Memory B cell (primary cell): ENCODE data around the gene PTPRU.
"Not testable (repeated sequence)": the region's sequence is repeated elsewhere in the genome, so short reads cannot be mapped to it uniquely, and the experiment has no call there.

Experiments
- ATAC-seq: fragments of 150-1000 bp; cut with Tn5 transposase; 2 replicates; pipeline ENCODE4 v1.10.0; 2021; ENCODE audit warnings: low read depth, mild to moderate bottlenecking, moderate library complexity
- DNase-seq, 2 donors: peaks; one replicate each; pipeline ENCODE4 v3.0.0; 2022; ENCODE audit warnings: low spot score in 2 of 2
- H3K27ac Mint-ChIP-seq: one replicate; pipeline ENCODE4 v1.8.0; 2022; ENCODE audit warnings: mild to moderate bottlenecking, moderate library complexity, mixed read lengths
- H3K27me3 Mint-ChIP-seq: one replicate; pipeline ENCODE4 v1.8.0; 2022; ENCODE audit warnings: mixed read lengths
- H3K36me3 Mint-ChIP-seq: one replicate; pipeline ENCODE4 v1.8.0; 2022; ENCODE audit warnings: mild to moderate bottlenecking, mixed read lengths
- H3K4me1 Mint-ChIP-seq: one replicate; pipeline ENCODE4 v1.8.0; 2022; ENCODE audit warnings: mixed read lengths
- H3K4me3 Mint-ChIP-seq: one replicate; pipeline ENCODE4 v1.8.0; 2022; ENCODE audit warnings: mild to moderate bottlenecking, moderate library complexity, mixed read lengths
- H3K9me3 Mint-ChIP-seq: one replicate; pipeline ENCODE4 v1.8.0; 2022; ENCODE audit warnings: mixed read lengths

Gene PTPRU

DNA sequence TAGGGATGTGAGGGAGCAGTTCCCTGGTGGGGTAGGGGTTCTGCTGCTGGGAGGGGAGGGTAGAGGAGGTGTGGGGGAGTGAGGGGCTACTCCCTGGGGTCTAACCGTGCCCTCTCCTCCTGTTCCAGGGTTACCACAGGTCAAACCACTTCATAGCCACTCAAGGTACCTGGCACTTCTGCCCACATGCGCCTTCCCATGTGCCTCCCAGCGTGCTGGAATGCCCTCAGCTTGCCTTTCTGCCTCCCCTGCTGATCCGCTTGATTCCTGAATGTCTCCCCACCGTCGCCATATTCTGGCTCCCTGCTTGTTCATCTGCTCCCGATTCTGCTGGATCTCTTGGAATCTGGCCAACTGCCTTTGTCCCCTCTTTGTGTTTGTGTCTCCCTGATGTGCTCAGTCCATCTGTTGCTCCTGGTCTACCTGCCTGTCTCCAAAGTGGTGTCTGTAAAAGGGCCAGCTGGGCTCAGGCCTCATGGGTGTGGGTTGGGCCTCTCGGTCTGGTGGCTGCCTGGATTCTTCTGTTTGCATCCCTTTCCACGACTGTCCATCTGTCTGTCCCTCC lies 74.4 kb downstream of the PTPRU start:
- Mint-ChIP-seq H3K4me3 (no peak overlapping the region), H3K36me3 (no peaks in the 10 kb centered on the region), H3K9me3 (no peaks in the 10 kb centered on the region), H3K27ac (no peak overlapping the region), H3K27me3 (peaks cover 2% of the 10 kb centered on the region), H3K4me1 (no peaks in the 10 kb centered on the region)
- DNase-seq, result no peak
- no peak for ATAC-seq

DNA sequence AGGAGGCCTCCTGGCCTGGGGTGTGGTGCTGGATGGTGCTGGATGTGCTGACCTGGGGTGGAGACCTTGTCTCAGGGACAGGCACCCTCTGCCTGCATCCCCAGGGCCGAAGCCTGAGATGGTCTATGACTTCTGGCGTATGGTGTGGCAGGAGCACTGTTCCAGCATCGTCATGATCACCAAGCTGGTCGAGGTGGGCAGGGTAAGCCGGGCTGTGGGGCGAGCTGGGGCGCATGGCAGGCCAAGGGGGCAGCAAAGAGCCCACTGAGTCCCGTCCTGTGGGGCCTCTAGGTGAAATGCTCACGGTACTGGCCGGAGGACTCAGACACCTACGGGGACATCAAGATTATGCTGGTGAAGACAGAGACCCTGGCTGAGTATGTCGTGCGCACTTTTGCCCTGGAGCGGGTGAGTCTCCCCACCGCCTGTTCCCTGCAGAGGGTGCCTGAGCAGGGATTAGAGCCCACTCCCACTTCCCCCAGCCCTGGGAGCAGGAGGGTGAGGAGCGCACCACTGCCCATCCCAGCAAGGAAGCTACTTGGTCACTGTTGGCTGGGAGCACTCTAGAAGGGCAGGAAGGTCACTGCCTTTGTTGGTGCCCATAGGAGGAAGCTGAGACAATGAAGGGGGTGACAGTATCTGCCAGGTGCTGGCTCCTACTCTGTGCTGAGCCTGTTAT lies 75.2 kb downstream of the PTPRU start:
- Mint-ChIP-seq H3K27me3 (peaks cover 2% of the 10 kb centered on the region), H3K4me3 (no peak overlapping the region), H3K4me1 (no peaks in the 10 kb centered on the region), H3K9me3 (no peaks in the 10 kb centered on the region), H3K36me3 (no peaks in the 10 kb centered on the region), H3K27ac (no peak overlapping the region)
- ATAC-seq (no peak), DNase-seq (no peak)

DNA sequence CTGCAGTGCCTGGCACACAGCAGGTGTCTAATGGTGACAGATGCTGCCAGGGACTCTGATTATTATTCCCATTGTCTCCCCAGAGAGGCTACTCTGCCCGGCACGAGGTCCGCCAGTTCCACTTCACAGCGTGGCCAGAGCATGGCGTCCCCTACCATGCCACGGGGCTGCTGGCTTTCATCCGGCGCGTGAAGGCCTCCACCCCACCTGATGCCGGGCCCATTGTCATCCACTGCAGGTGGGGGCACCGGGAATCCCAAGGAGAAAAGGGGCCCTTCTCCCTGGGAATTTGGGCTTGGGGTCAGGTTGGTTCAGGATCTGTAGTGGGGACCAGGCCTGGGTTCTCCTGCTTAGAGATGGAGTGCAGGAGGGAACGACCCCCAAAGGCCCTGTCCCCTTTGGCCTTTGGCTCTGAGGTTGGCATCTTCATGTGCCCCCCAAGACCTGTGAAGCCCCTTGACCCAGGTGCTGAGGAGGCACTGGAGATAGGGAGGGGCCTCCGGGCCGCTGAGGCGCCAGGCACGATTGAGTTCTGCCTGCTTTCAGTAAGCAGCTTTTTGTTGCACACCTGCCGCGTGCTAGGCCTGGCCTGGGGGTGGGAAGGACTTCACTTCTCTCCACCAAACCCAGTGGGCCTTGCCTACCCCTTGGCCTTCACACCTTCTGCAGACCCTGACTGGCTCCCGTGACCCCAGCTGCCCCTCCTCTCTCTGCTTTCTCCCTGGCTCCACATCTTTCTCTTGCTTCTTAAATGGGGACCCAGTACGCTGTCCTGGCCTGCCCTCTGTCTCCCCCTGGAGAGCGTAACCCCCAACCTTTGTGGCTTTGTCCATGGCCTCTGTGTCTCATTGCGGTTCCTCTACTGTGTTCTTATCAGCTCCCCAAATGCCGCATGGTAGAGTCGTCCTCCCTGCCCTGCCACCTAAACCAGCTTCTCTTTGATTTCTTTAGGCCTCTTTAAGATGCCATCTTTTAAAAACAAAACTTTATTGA lies 76.4 kb downstream of the PTPRU start:
- H3K36me3 Mint-ChIP-seq, result no peaks in the 10 kb centered on the region
- H3K27me3 Mint-ChIP-seq, result peaks cover 2% of the 10 kb centered on the region
- no peak overlapping the region for H3K27ac Mint-ChIP-seq
- H3K4me1 Mint-ChIP-seq, result no peaks in the 10 kb centered on the region
- no peak overlapping the region for H3K4me3 Mint-ChIP-seq
- H3K9me3 Mint-ChIP-seq, result no peaks in the 10 kb centered on the region
- DNase-seq, result no peak
- ATAC-seq, result no peak

DNA sequence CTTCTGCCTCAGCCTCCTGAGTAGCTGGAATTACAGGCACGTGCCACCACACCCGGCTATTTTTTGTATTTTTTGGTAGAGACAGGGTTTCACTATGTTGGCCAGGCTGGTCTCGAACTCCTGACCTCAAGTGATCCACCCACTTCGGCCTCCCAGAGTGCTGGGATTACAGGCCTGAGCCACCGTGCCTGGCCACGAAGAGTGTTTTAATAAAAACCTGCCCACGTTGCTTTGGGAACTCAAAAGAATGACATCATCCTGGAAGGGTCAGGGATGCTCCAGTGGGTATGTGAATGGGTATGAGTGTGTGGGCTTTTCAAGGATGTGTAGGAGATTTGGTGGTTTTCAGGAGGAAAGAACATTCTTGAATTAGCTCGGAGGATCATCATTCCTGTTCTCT lies 78.4 kb downstream of the PTPRU start:
- not testable (repeated sequence) for H3K4me1 Mint-ChIP-seq, DNase-seq, H3K9me3 Mint-ChIP-seq, H3K27me3 Mint-ChIP-seq, H3K36me3 Mint-ChIP-seq, H3K4me3 Mint-ChIP-seq, ATAC-seq, H3K27ac Mint-ChIP-seq

DNA sequence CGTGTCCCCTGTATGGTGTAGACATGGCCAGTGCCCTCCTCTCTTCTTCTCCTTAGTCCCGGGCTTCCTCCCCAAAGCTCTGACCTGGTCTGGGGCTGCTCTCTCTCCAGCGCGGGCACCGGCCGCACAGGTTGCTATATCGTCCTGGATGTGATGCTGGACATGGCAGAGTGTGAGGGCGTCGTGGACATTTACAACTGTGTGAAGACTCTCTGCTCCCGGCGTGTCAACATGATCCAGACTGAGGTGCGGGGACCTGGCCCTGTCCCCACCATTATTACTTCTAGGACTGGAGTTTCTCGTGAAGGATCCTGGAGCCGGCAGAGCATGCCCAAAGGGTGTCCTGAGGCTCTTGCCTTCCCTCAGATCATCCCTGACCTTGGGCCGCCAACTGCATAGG lies 78.9 kb downstream of the PTPRU start:
- Mint-ChIP-seq H3K36me3 (no peaks in the 10 kb centered on the region), H3K27ac (no peak overlapping the region), H3K4me1 (no peaks in the 10 kb centered on the region), H3K9me3 (no peaks in the 10 kb centered on the region), H3K27me3 (peaks cover 2% of the 10 kb centered on the region), H3K4me3 (no peak overlapping the region)
- ATAC-seq, result no peak
- DNase-seq, result no peak

DNA sequence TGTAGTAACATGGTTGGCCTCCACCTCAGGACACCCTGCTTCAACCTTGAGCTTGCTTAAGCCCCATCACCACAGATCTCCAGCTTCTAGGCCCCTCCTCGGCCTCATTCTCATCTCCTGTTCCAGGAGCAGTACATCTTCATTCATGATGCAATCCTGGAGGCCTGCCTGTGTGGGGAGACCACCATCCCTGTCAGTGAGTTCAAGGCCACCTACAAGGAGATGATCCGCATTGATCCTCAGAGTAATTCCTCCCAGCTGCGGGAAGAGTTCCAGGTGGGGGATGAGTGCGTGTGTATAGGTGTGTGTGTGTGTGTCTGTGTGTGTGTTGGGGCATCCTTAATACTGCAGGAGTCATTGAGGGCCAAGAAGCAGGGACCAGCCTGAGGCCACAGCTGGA lies 79.6 kb downstream of the PTPRU start:
- H3K4me3 Mint-ChIP-seq, result no peak overlapping the region
- DNase-seq (no peak), ATAC-seq (no peak)
- H3K36me3 Mint-ChIP-seq, result no peaks in the 10 kb centered on the region
- H3K9me3 Mint-ChIP-seq, result no peaks in the 10 kb centered on the region
- peaks cover under 1% of the 10 kb centered on the region for H3K27me3 Mint-ChIP-seq
- no peak overlapping the region for H3K27ac Mint-ChIP-seq
- H3K4me1 Mint-ChIP-seq, result no peaks in the 10 kb centered on the region

DNA sequence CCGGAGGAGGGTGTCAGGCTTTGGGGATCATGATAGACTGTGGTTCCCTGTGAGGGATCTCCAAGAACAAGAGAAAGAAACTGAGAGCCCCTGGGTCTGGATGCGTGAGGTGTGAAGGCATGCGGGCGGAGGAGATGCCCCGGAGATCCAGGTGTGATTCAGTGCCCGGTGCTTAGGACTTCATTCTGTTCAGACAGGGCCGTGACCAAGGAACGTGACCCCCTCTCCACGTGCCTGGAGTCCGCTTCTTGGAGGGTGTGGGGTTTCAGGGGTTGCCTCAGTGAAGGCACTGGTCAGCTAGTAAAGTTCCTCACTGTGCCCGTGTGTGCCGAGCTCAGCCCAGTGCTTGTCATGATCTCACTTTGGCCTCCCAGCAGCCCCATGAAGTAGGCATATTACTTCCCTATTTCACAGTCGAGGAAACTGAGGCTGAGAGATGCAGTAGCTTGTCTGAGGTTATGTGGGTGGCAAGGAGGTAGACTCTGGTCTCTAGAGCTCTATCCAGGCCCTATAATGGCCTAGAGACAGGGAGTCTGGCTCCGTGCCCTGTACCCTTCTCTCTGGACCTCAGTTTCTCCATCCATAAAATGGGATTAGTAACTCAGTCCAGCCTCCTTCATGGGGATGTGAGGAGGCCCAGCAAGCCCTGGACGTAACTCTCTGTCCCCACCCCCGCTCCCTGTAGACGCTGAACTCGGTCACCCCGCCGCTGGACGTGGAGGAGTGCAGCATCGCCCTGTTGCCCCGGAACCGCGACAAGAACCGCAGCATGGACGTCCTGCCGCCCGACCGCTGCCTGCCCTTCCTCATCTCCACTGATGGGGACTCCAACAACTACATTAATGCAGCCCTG lies 81.0 kb downstream of the PTPRU start:
- H3K36me3 Mint-ChIP-seq, result no peaks in the 10 kb centered on the region
- ATAC-seq (no peak), DNase-seq (no peak)
- no peaks in the 10 kb centered on the region for H3K4me1 Mint-ChIP-seq
- no peak overlapping the region for H3K27ac Mint-ChIP-seq
- no peaks in the 10 kb centered on the region for H3K9me3 Mint-ChIP-seq
- no peak overlapping the region for H3K4me3 Mint-ChIP-seq
- H3K27me3 Mint-ChIP-seq, result no peaks in the 10 kb centered on the region

DNA sequence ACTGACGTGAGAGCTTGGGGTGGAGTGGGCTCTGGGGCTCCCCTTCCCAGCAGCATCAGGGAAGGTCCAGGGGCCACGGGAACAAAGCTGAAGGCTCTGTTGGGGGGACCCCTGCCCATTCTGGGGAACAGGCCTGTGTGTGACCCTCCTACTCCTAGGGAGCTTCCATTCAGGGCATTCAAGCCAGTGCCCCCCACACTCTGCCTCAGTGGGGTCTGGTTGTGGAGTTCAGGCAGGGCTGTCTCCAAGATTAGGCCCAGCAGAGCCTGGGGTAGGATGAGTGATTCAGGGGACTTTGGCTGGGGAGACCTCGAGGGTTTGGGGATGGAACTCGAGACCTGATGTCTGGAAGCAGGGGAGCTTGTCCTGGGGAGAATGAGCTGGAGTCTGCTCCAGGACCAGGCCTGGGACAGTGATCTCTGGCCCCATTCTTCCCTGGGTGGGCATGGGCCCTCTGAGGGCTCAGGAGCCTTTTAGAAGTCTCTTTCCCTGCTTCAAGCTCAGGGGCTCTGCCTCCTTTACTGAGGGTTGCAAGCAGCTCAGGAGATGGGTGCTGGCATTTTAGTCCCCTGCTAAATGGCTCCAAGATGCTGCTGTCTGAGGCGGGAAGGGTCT lies 81.7 kb downstream of the PTPRU start:
- Mint-ChIP-seq H3K4me1 (no peaks in the 10 kb centered on the region), H3K27me3 (no peaks in the 10 kb centered on the region), H3K4me3 (no peak overlapping the region), H3K9me3 (no peaks in the 10 kb centered on the region), H3K27ac (no peak overlapping the region), H3K36me3 (no peaks in the 10 kb centered on the region)
- DNase-seq (no peak), ATAC-seq (no peak)

DNA sequence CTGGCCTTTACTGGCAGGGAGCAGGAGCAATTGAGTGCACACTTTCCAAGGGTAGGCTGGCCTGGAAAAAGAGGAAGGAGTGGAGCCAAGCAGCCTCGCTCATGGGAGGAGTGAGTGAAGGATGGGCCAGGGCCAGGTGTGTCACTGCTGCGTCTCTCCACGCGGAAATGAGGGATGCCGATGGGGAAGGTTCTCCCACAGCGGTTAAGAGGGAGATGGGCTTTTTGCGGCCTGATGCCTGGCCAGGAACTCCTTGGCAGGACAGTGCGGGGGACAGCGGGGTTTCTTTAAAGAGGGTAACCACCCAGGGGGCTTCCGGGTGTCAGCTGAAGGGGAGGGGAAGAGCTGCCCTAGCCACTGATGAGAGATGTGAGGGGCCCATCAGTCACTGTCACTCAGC lies 82.4 kb downstream of the PTPRU start:
- Mint-ChIP-seq H3K27ac (no peak overlapping the region), H3K9me3 (no peaks in the 10 kb centered on the region), H3K27me3 (no peaks in the 10 kb centered on the region), H3K4me3 (no peak overlapping the region), H3K36me3 (no peaks in the 10 kb centered on the region), H3K4me1 (no peaks in the 10 kb centered on the region)
- DNase-seq, result no peak
- ATAC-seq, result no peak

DNA sequence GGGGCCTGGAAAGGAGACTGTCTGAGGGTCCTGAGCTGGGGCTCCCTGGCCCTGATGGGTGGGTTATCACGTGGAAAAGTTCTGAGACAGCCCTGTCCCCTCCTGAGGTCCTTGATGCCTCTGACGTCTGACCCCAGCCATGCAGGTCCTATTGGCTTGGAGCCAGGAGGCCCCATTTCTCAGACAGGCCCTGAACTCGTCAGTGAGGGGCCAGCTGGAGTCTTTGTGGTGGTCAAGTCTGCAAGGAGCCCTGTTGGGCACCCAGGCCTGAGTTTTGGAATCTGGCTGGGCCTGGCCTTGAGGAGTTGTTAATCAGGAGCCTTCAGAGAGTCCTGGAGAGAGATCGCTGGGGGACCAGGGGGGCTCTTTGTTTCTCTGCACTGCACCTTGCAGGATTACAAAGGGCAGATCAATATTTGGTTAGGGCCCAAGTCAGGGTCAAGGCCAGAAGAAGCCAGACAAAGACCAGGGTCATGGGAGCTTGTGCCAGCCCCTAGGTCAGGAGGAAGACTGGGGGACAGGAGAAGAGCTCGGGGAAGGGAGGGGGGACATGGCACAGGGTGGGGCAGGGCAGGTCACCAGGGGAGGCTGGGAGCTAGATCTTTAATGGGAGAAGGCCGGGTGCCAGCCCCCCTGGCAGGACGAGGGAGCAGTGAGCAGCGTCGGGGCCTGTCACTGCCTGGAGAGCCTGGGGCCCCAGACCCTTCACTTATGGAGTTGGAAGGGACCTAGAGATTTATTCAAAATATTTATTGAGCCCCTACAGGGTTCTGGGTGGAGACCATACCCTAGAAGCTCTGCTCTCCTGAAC lies 83.2 kb downstream of the PTPRU start:
- no peak overlapping the region for H3K27ac Mint-ChIP-seq
- H3K36me3 Mint-ChIP-seq, result no peaks in the 10 kb centered on the region
- ATAC-seq, result no peak
- no peaks in the 10 kb centered on the region for H3K27me3 Mint-ChIP-seq
- H3K4me1 Mint-ChIP-seq, result no peaks in the 10 kb centered on the region
- H3K9me3 Mint-ChIP-seq, result no peaks in the 10 kb centered on the region
- no peak overlapping the region for H3K4me3 Mint-ChIP-seq
- no peak for DNase-seq

DNA sequence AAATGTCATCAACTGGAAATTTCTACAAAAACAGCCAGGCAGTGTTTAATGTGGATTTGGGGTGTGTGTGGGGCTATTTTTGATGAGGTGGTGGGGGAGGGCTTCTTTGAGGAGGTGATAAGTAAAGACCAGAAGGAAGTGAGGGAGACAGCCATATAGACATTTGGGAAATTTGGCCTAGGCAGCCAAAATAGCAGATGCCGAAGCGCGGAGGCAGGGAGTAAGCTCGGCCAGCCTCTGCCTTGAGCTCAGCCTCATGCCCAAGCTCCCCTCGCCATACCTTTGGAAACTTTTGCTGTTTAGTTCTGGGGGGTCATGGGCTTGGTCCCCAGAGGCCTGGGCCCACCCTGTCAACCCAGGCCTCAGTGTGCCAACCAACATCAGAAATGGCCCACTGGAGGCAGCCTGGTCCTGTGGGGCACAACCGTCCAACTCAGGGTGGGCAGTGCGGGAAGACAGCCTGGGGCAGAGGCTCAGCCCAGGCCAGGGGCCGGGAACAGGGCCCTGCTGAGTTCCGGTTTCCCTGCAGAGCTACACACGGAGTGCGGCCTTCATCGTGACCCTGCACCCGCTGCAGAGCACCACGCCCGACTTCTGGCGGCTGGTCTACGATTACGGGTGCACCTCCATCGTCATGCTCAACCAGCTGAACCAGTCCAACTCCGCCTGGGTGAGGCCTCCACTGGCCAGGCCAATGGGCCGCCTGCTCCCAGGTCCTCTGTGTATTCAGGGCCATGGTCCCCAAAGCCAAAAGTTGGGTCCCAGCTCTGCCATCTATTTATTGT lies 84.0 kb downstream of the PTPRU start:
- DNase-seq, result no peak
- no peaks in the 10 kb centered on the region for H3K36me3 Mint-ChIP-seq
- H3K4me3 Mint-ChIP-seq, result no peak overlapping the region
- H3K9me3 Mint-ChIP-seq, result no peaks in the 10 kb centered on the region
- H3K27me3 Mint-ChIP-seq, result no peaks in the 10 kb centered on the region
- H3K4me1 Mint-ChIP-seq, result peaks cover 2% of the 10 kb centered on the region
- H3K27ac Mint-ChIP-seq, result no peak overlapping the region
- ATAC-seq, result no peak

DNA sequence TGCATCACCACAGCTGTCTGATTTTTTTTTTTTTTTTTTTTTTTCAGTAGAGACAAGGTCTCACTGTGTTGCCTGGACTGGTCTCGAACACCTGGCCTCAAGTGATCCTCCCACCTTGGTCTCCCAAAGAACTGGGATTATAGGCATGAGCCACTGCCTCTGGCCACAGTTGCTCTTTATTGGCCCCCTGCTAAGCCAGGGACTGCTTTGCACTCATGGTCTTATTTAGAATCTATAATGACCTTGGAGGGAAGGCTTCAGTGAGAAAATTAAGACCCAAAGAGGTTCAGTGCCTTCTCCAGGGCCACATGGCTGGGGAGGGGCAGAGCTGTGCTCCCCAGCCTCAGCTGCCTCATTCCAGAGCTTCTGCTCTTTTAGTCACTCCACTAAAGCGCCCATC lies 84.9 kb downstream of the PTPRU start:
- ATAC-seq, result no peak
- H3K9me3 Mint-ChIP-seq, result no peaks in the 10 kb centered on the region

More for the DNA sequence above, 84.9 kb downstream of the PTPRU start:
- DNase-seq, result no peak
- Mint-ChIP-seq H3K36me3 (no peaks in the 10 kb centered on the region), H3K4me1 (peaks cover 2% of the 10 kb centered on the region), H3K27me3 (no peaks in the 10 kb centered on the region), H3K27ac (no peak overlapping the region), H3K4me3 (no peak overlapping the region)
